ENCODE results near the gene ZNF500. TPM values are rescaled to one million over a fixed set of nuclear protein-coding genes. Genes with fewer than 3 reads are reported as not detected.
"Not testable (repeated sequence)": the region's sequence is repeated elsewhere in the genome, so short reads cannot be mapped to it uniquely, and the experiment has no call there.

ZNF500 gene
- total and polyA plus RNA-seq, 2 donors: 7.7 to 13.8 TPM

GRCh38 chr16:4788910-4789309, 21.9 kb upstream of the ZNF500 start:
- WGBS: 98% methylated on average over 7 of the region's 7 CpGs
- peak overlapping the region in 1 of 2 donors; percentile 44 for H3K27ac ChIP-seq (ENCODE audit: low read depth in 1 of 2, low read length in 1 of 2)
- H3K4me3 ChIP-seq (ENCODE audit: low read length in 2 of 2): no peak overlapping the region
- no peak for DNase-seq (ENCODE audit: low read depth in 6 of 9, low spot score in 9 of 9)
- H3K9me3 ChIP-seq (ENCODE audit: control insufficient read depth in 2 of 2, insufficient read depth in 1 of 2, low read length in 1 of 2): no peaks in the 10 kb centered on the region
- no peaks in the 10 kb centered on the region for H3K36me3 ChIP-seq (ENCODE audit: control insufficient read depth in 2 of 2, insufficient read depth in 2 of 2, low read length in 1 of 2)
- peaks cover 0 to 14% of the 10 kb centered on the region in 2 donors for H3K4me1 ChIP-seq (ENCODE audit: control insufficient read depth in 2 of 2, insufficient read depth in 2 of 2, low read length in 2 of 2)
- H3K27me3 ChIP-seq (ENCODE audit: control insufficient read depth in 2 of 2, insufficient read depth in 1 of 2, low read length in 1 of 2): no peaks in the 10 kb centered on the region

- Histone ChIP-seq H3K4me1 (ENCODE audit: control insufficient read depth in 2 of 2, insufficient read depth in 2 of 2, low read length in 2 of 2) (peaks cover 0 to 14% of the 10 kb centered on the region in 2 donors), H3K36me3 (ENCODE audit: control insufficient read depth in 2 of 2, insufficient read depth in 2 of 2, low read length in 1 of 2) (no peaks in the 10 kb centered on the region), H3K27me3 (ENCODE audit: control insufficient read depth in 2 of 2, insufficient read depth in 1 of 2, low read length in 1 of 2) (no peaks in the 10 kb centered on the region), H3K27ac (ENCODE audit: low read depth in 1 of 2, low read length in 1 of 2) (peak overlapping the region in 1 of 2 donors; percentile 44), H3K4me3 (ENCODE audit: low read length in 2 of 2) (no peak overlapping the region), H3K9me3 (ENCODE audit: control insufficient read depth in 2 of 2, insufficient read depth in 1 of 2, low read length in 1 of 2) (no peaks in the 10 kb centered on the region)
- 91% methylated on average over 9 of the region's 9 CpGs for WGBS
- DNase-seq (ENCODE audit: low read depth in 6 of 9, low spot score in 9 of 9): peak in 1 of 9 donors; percentile 47
Observed at GRCh38 chr16:4788489-4788889, 21.5 kb upstream of the ZNF500 start.

- H3K36me3 ChIP-seq (ENCODE audit: control insufficient read depth in 2 of 2, insufficient read depth in 2 of 2, low read length in 1 of 2): no peaks in the 10 kb centered on the region
- peaks cover 0 to 14% of the 10 kb centered on the region in 2 donors for H3K4me1 ChIP-seq (ENCODE audit: control insufficient read depth in 2 of 2, insufficient read depth in 2 of 2, low read length in 2 of 2)
- peak within 1 kb of the TSS in 1 of 2 donors; percentile 44 for H3K27ac ChIP-seq (ENCODE audit: low read depth in 1 of 2, low read length in 1 of 2)
- 90% methylated on average over 14 of the region's 14 CpGs for WGBS
- H3K27me3 ChIP-seq (ENCODE audit: control insufficient read depth in 2 of 2, insufficient read depth in 1 of 2, low read length in 1 of 2): no peaks in the 10 kb centered on the region
- peak in 1 of 9 donors; percentile 28 for DNase-seq (ENCODE audit: low read depth in 6 of 9, low spot score in 9 of 9)
- H3K4me3 ChIP-seq (ENCODE audit: low read length in 2 of 2): no peak within 1 kb of the TSS
- no peaks in the 10 kb centered on the region for H3K9me3 ChIP-seq (ENCODE audit: control insufficient read depth in 2 of 2, insufficient read depth in 1 of 2, low read length in 1 of 2)
Observed at GRCh38 chr16:4787627-4788482, 20.9 kb upstream of the ZNF500 start, which contains the start of gene SEPTIN12. Gene SEPTIN12, minus strand, starts transcription at chr16:4788345. Its CDS starts 700 bp downstream, at chr16:4787645.

- WGBS: 96% methylated on average over 8 of the region's 8 CpGs
- Histone ChIP-seq H3K9me3 (ENCODE audit: control insufficient read depth in 2 of 2, insufficient read depth in 1 of 2, low read length in 1 of 2) (no peaks in the 10 kb centered on the region), H3K27ac (ENCODE audit: low read depth in 1 of 2, low read length in 1 of 2) (no peak overlapping the region), H3K36me3 (ENCODE audit: control insufficient read depth in 2 of 2, insufficient read depth in 2 of 2, low read length in 1 of 2) (no peaks in the 10 kb centered on the region), H3K4me1 (ENCODE audit: control insufficient read depth in 2 of 2, insufficient read depth in 2 of 2, low read length in 2 of 2) (peaks cover 0 to 14% of the 10 kb centered on the region in 2 donors), H3K27me3 (ENCODE audit: control insufficient read depth in 2 of 2, insufficient read depth in 1 of 2, low read length in 1 of 2) (no peaks in the 10 kb centered on the region), H3K4me3 (ENCODE audit: low read length in 2 of 2) (no peak overlapping the region)
- DNase-seq (ENCODE audit: low read depth in 6 of 9, low spot score in 9 of 9): no peak
Observed at GRCh38 chr16:4787068-4787467, 20.1 kb upstream of the ZNF500 start.

DNA sequence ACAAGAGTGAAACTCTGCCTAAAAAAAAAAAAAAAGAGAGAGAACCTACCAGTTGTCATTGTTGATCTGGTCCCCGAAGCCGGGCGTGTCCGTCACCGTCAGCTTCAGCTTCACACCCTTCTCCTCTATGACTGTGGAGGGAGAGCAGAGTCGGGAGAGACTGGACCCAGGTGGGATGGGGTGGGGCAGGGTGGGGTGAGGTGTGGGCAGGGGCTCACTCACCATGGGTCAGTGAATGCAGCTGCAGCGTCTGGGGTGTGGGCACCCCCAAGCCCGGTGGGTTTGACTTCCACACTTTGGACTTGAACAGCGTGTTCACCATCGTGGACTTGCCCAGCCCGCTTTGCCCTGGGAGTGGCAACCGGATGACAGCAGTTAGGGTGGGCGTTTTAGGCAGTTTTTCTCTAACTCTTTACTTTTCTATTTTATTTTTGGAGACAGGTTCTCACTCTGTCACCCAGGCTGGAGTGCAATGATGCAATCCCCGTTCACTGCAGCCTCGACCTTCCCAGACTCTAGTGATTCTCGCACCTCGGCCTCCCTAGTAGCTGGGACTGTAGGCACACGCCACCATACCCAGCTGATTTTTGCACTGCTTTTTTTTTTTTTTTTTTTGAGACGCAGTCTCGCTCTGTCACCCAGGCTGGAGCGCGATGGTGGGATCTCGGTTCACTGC, 18.9 kb upstream of the ZNF500 start:
- no peak for DNase-seq (ENCODE audit: low read depth in 6 of 9, low spot score in 9 of 9)
- 97% methylated on average over 23 of the region's 23 CpGs for WGBS
- H3K4me3 ChIP-seq (ENCODE audit: low read length in 2 of 2): no peak overlapping the region
- no peaks in the 10 kb centered on the region for H3K9me3 ChIP-seq (ENCODE audit: control insufficient read depth in 2 of 2, insufficient read depth in 1 of 2, low read length in 1 of 2)
- H3K36me3 ChIP-seq (ENCODE audit: control insufficient read depth in 2 of 2, insufficient read depth in 2 of 2, low read length in 1 of 2): no peaks in the 10 kb centered on the region
- H3K27me3 ChIP-seq (ENCODE audit: control insufficient read depth in 2 of 2, insufficient read depth in 1 of 2, low read length in 1 of 2): no peaks in the 10 kb centered on the region
- no peak overlapping the region for H3K27ac ChIP-seq (ENCODE audit: low read depth in 1 of 2, low read length in 1 of 2)
- peaks cover 0 to 12% of the 10 kb centered on the region in 2 donors for H3K4me1 ChIP-seq (ENCODE audit: control insufficient read depth in 2 of 2, insufficient read depth in 2 of 2, low read length in 2 of 2)

DNA sequence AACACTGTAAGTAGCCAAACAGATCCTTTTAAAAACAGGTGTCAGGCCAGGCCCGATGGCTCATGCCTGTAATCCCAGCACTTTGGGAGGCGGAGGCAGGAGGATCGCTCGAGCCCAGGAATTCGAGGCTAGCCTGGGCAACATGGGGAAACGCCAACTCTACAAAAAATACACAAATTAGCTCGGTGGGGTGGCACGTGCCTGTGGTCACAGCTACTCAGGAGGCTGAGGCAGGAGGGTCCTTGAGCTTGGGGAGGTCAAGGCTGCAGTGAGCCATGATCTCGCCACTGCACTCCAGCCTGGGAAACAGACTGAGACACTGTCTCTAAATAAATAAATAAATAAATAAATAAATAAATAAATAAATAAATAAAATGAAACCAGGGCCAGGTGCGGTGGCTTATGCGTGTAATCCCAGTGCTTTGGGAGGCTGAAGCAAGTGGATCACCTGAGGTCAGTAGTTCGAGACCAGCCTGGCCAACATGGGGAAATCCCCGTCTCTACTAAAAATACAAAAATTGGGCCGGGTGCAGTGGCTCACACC, 17.6 kb upstream of the ZNF500 start:
- not testable (repeated sequence) for H3K36me3 ChIP-seq (ENCODE audit: control insufficient read depth in 2 of 2, insufficient read depth in 2 of 2, low read length in 1 of 2); H3K27me3 ChIP-seq (ENCODE audit: control insufficient read depth in 2 of 2, insufficient read depth in 1 of 2, low read length in 1 of 2); DNase-seq (ENCODE audit: low read depth in 6 of 9, low spot score in 9 of 9); H3K9me3 ChIP-seq (ENCODE audit: control insufficient read depth in 2 of 2, insufficient read depth in 1 of 2, low read length in 1 of 2); H3K27ac ChIP-seq (ENCODE audit: low read depth in 1 of 2, low read length in 1 of 2); H3K4me3 ChIP-seq (ENCODE audit: low read length in 2 of 2)
- H3K4me1 ChIP-seq (ENCODE audit: control insufficient read depth in 2 of 2, insufficient read depth in 2 of 2, low read length in 2 of 2): peaks cover 0 to 12% of the 10 kb centered on the region in 2 donors
- WGBS: 97% methylated on average over 14 of the region's 14 CpGs

- no peak for DNase-seq (ENCODE audit: low read depth in 6 of 9, low spot score in 9 of 9)
- WGBS: 92% methylated on average over 16 of the region's 16 CpGs
Observed at GRCh38 chr16:4783951-4784336, 17.0 kb upstream of the ZNF500 start.

DNA sequence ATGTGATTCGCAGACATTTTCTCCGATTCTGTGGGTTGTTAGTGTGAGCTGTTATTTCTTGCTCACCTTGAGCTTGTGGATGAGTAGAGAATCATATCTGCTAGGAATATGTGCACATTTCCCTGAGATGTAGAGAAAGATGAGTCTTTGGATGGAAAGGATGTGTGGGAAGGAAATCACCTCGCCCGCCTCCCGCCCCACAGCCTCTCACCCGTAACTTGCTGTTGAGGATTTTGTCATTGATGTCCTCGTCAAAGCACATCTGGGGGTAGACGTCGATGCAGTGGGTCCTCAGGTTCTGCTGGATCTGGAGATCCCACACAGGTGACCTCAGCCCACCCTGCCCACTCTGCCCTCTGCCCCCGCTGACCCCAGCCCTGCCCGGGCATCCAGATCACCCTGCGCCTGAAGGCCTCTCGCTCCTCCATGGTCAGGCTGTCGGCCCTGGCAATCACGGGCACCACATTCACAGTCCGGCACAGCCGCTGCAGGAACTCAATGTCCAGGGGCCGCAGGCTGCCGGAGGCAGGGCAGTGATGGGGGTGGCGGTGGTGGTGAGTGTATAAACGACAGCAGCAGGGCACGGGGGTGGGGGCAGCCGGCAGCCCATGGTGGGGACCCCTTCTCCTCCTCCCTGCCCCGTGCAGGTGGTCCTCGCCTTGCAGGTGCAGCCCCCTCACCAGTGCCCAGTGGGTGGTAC, 16.4 kb upstream of the ZNF500 start:
- Histone ChIP-seq H3K36me3 (ENCODE audit: control insufficient read depth in 2 of 2, insufficient read depth in 2 of 2, low read length in 1 of 2) (no peaks in the 10 kb centered on the region), H3K9me3 (ENCODE audit: control insufficient read depth in 2 of 2, insufficient read depth in 1 of 2, low read length in 1 of 2) (no peaks in the 10 kb centered on the region), H3K27me3 (ENCODE audit: control insufficient read depth in 2 of 2, insufficient read depth in 1 of 2, low read length in 1 of 2) (no peaks in the 10 kb centered on the region), H3K4me3 (ENCODE audit: low read length in 2 of 2) (no peak overlapping the region), H3K4me1 (ENCODE audit: control insufficient read depth in 2 of 2, insufficient read depth in 2 of 2, low read length in 2 of 2) (peaks cover 0 to 8% of the 10 kb centered on the region in 2 donors), H3K27ac (ENCODE audit: low read depth in 1 of 2, low read length in 1 of 2) (no peak overlapping the region)
- WGBS: 96% methylated on average over 25 of the region's 25 CpGs
- DNase-seq (ENCODE audit: low read depth in 6 of 9, low spot score in 9 of 9): no peak

More at GRCh38 chr16:4783951-4784336, 17.0 kb upstream of the ZNF500 start:
- H3K27me3 ChIP-seq (ENCODE audit: control insufficient read depth in 2 of 2, insufficient read depth in 1 of 2, low read length in 1 of 2): no peaks in the 10 kb centered on the region
- peaks cover 0 to 12% of the 10 kb centered on the region in 2 donors for H3K4me1 ChIP-seq (ENCODE audit: control insufficient read depth in 2 of 2, insufficient read depth in 2 of 2, low read length in 2 of 2)
- no peaks in the 10 kb centered on the region for H3K9me3 ChIP-seq (ENCODE audit: control insufficient read depth in 2 of 2, insufficient read depth in 1 of 2, low read length in 1 of 2)
- no peaks in the 10 kb centered on the region for H3K36me3 ChIP-seq (ENCODE audit: control insufficient read depth in 2 of 2, insufficient read depth in 2 of 2, low read length in 1 of 2)
- H3K4me3 ChIP-seq (ENCODE audit: low read length in 2 of 2): no peak overlapping the region
- no peak overlapping the region for H3K27ac ChIP-seq (ENCODE audit: low read depth in 1 of 2, low read length in 1 of 2)
